Bronchial smooth muscle cell (primary cell): Measurements from ENCODE around the gene EIF1AX. TPM values are rescaled to one million over a fixed set of nuclear protein-coding genes. Genes with fewer than 3 reads are reported as not detected.

ENCODE experiments used
- total RNA-seq: library from RNA; depleted of rRNA; stranded (reverse); fragments of >200 nt; gene quantifications from 2 replicates; pipeline ENCODE4 v1.2.1, GENCODE V29; 2014

The EIF1AX gene
- 10.1 and 14.7 TPM in 2 replicates for total RNA-seq

GRCh38 chrX:20141281-20142220, at the start of gene EIF1AX:
Gene EIF1AX (minus strand): TSS chrX:20141838. CDS start chrX:20141640, 198 bp downstream.

GRCh38 chrX:20116577-20117240, 24.9 kb downstream of the EIF1AX start, which contains the start of gene MAP7D2:
Gene MAP7D2 (minus strand): TSS chrX:20116907. CDS start chrX:20116879, 28 bp downstream.

Other genes with a start within 250 kb of the EIF1AX start
- gene BCLAF3, start 150.8 kb downstream of the EIF1AX start, total RNA-seq, result 5.9 and 6.3 TPM in 2 replicates
- gene MAP7D2, start 24.9 kb downstream of the EIF1AX start, total RNA-seq, result 0.47 TPM in 1 of 2 replicates, not detected in the other
- gene RPS6KA3, start 125.1 kb upstream of the EIF1AX start, total RNA-seq, result 22.3 and 29.0 TPM in 2 replicates